ENCODE results near the gene CHST6. TPM values are rescaled to one million over a fixed set of nuclear protein-coding genes. Genes with fewer than 3 reads are reported as not detected.

Gene CHST6
- total RNA-seq, 1 experiment from 2014 or later: 20.8 TPM

DNA sequence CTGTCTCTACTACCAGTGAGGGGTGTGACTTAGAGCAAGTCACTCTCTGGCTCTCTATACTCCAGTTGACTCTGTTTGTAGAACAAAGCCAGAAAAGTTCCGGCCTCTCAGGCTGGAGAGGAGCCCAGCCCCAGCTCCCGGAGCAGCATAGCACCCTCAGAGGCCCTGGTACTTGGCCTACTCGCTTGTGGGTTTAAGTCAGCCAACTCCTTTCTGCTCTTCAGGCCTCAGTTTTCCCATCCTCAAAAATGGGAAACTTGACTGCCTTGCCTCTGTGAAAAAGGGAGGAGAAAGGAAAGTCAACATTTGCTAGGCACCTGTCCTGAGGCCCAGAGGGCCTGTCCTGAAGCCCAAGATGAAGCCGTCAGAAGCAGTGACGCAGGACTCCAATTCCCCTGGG is 1.1 kb downstream of the CHST6 start:
- no peak for DNase-seq
- H3K9me3 ChIP-seq (ENCODE audit: control insufficient read depth, low read depth, low read length): no peaks in the 10 kb centered on the region
- TF ChIP-seq, protein P1, sequence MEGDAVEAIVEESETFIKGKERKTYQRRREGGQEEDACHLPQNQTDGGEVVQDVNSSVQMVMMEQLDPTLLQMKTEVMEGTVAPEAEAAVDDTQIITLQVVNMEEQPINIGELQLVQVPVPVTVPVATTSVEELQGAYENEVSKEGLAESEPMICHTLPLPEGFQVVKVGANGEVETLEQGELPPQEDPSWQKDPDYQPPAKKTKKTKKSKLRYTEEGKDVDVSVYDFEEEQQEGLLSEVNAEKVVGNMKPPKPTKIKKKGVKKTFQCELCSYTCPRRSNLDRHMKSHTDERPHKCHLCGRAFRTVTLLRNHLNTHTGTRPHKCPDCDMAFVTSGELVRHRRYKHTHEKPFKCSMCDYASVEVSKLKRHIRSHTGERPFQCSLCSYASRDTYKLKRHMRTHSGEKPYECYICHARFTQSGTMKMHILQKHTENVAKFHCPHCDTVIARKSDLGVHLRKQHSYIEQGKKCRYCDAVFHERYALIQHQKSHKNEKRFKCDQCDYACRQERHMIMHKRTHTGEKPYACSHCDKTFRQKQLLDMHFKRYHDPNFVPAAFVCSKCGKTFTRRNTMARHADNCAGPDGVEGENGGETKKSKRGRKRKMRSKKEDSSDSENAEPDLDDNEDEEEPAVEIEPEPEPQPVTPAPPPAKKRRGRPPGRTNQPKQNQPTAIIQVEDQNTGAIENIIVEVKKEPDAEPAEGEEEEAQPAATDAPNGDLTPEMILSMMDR (conservative IDR thresholded peaks at IDR 0.05): no peak
- no peak overlapping the region for H4K5ac ChIP-seq (ENCODE audit: insufficient read length, low read depth, low read length)
- Mint-ChIP-seq H3K4me1 (peaks cover 15 to 18% of the 10 kb centered on the region in 2 experiments; a peak in 3 of 4 replicates), H3K27me3 (ENCODE audit: low read depth) (peaks cover 6% of the 10 kb centered on the region; the same call in 1 of the 2 replicates), H3K36me3 (ENCODE audit: insufficient read depth in 1 of 3, low read depth in 3 of 3) (peaks cover 0 to 9% (median 0%) of the 10 kb centered on the region in 3 experiments; a peak in 3 of 7 replicates), H3K9me3 (no peaks in the 10 kb centered on the region), H3K27ac (peak overlapping the region in 1 of 3 experiments; percentile 60; a peak in 2 of 7 replicates), H3K4me3 (peak overlapping the region; percentile 85 to 94)
- no peak overlapping the region for H2BK15ac ChIP-seq (ENCODE audit: low read depth, low read length)
- no peak overlapping the region for H3K14ac ChIP-seq (ENCODE audit: insufficient read depth, low read length)
- no peak overlapping the region for H3K27ac ChIP-seq (ENCODE audit: insufficient read length, low read depth, low read length)
- H2AFZ ChIP-seq (ENCODE audit: low read length): no peak overlapping the region
- no peaks in the 10 kb centered on the region for H3K27me3 ChIP-seq (ENCODE audit: insufficient read depth, low read length)
- no peak overlapping the region for H2BK12ac ChIP-seq (ENCODE audit: insufficient read length, low read depth, low read length)
- peaks cover 3% of the 10 kb centered on the region for H4K20me1 ChIP-seq (ENCODE audit: control insufficient read depth, insufficient read depth, insufficient read length)
- no peak overlapping the region for H2BK120ac ChIP-seq (ENCODE audit: low read depth, low read length, poor library complexity, severe bottlenecking)
- H3T11ph ChIP-seq (ENCODE audit: low read length): no peak overlapping the region
- WGBS (ENCODE audit: extremely low coverage, insufficient read length, low lambda C conversion rate): no CpG with 5 or more reads among the region's 5 CpGs
- peak overlapping the region; percentile 24 for H3K9ac ChIP-seq (ENCODE audit: extremely low read depth, insufficient read length, low read length)
- no peak overlapping the region for H4K8ac ChIP-seq (replicated peaks; ENCODE audit: insufficient read length, low read depth, low read length)
- H4K91ac ChIP-seq (ENCODE audit: insufficient read length, low read depth, low read length): no peak overlapping the region
- H3K4ac ChIP-seq (ENCODE audit: low read depth, low read length): no peak overlapping the region
- no peaks in the 10 kb centered on the region; the same call in 1 of the 2 replicates for H3K4me1 ChIP-seq (ENCODE audit: insufficient read depth, low read length)
- H3K56ac ChIP-seq (ENCODE audit: insufficient read length, low read depth, low read length): no peak overlapping the region
- no peak overlapping the region for H2BK5ac ChIP-seq (ENCODE audit: insufficient read length, low read length)
- H3K23ac ChIP-seq (ENCODE audit: insufficient read length, low read depth, low read length): no peak overlapping the region
- H3K79me1 ChIP-seq (ENCODE audit: insufficient read depth, low read depth, low read length, poor library complexity, severe bottlenecking): no peaks in the 10 kb centered on the region
- no peak overlapping the region for H2BK20ac ChIP-seq (ENCODE audit: low read depth, low read length, poor library complexity, severe bottlenecking)
- H3K79me2 ChIP-seq (ENCODE audit: insufficient read depth, low read length): no peaks in the 10 kb centered on the region
- no peak overlapping the region for H3K18ac ChIP-seq (ENCODE audit: insufficient read length, low read depth, low read length)
- H3K23me2 ChIP-seq (ENCODE audit: insufficient read length, low read depth, low read length, poor library complexity, severe bottlenecking): peaks cover 12% of the 10 kb centered on the region
- H3K4me2 ChIP-seq (ENCODE audit: insufficient read depth, insufficient read length, low read length): peak overlapping the region; percentile 65
- no peak overlapping the region for H2AK5ac ChIP-seq (ENCODE audit: insufficient read length, low read length)

Measured in H9 (cell line).